Subcutaneous abdominal adipose tissue (tissue), 5 donors: Measurements from ENCODE around the gene CHAC1.

Experiments used
- H3K27ac ChIP-seq: one replicate; pipeline ENCODE4 v1.7.0; 2013; ENCODE audit warnings: low read depth, mild to moderate bottlenecking, inconsistent platforms, low read length, moderate library complexity
- H3K27me3 ChIP-seq, 5 donors: one replicate each; pipeline ENCODE4 v1.7.0; 2013; ENCODE audit warnings: low read length in 5 of 5, inconsistent platforms in 1 of 5; ENCODE audit not compliant: control insufficient read depth in 5 of 5, insufficient read depth in 4 of 5
- H3K36me3 ChIP-seq, 5 donors: one replicate each; pipeline ENCODE4 v1.7.0; 2013; ENCODE audit warnings: low read length in 5 of 5; ENCODE audit not compliant: control insufficient read depth in 5 of 5, insufficient read depth in 5 of 5
- H3K4me1 ChIP-seq, 5 donors: one replicate each; pipeline ENCODE4 v1.7.0; 2013; ENCODE audit warnings: low read length in 5 of 5, mild to moderate bottlenecking in 3 of 5, moderate library complexity in 1 of 5; ENCODE audit not compliant: control insufficient read depth in 5 of 5, insufficient read depth in 5 of 5
- H3K4me3 ChIP-seq, 5 donors: one replicate each; pipeline ENCODE4 v1.7.0; 2013; ENCODE audit warnings: low read length in 5 of 5, low read depth in 1 of 5
- H3K9ac ChIP-seq, 5 donors: one replicate each; pipeline ENCODE4 v1.7.0; 2013; ENCODE audit warnings: low read length in 5 of 5, mild to moderate bottlenecking in 4 of 5, moderate library complexity in 3 of 5
- H3K9me3 ChIP-seq, 5 donors: one replicate each; pipeline ENCODE4 v1.7.0; 2013; ENCODE audit warnings: low read length in 5 of 5; ENCODE audit not compliant: control insufficient read depth in 5 of 5
- donor health status: healthy.
- donor health status: healthy.
- donor health status: healthy.
- donor health status: healthy.
- donor health status: healthy.

Gene CHAC1, protein sequence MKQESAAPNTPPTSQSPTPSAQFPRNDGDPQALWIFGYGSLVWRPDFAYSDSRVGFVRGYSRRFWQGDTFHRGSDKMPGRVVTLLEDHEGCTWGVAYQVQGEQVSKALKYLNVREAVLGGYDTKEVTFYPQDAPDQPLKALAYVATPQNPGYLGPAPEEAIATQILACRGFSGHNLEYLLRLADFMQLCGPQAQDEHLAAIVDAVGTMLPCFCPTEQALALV

DNA sequence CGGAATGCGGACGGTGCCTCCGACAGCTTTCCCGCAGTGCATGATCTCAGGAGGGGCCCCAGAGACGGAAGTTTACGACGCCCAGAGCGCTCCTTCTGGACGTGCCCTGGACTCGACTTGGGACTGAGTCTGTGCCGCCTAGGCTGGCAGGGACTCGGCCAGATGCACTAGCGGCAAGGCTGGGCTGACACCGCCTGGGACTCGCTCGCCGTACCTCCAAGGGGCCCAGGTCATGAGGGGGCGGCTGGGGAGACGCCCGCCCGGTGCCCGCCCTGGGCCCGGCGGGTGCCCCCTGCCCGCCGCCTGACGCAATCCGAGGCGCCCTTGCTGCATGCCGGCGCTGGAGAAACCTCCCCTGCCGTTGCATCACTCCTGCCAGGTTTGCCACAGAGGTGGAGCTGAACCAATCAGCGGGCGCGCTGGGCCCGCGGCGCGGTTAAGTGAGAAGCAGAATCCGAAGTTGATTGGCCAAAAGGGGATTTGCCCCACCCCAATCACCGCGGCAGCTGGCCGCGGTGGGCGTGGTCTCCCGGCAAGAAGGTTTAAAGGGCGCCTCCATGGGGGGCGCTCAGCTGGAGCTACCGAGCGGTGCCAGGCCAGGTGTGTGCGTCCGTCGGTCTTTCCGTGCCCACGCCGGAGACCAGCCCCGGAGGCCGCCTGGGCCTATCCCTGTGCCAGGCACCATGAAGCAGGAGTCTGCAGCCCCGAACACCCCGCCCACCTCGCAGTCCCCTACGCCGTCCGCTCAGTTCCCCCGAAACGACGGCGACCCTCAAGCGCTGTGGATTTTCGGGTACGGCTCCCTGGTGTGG is at the start of gene CHAC1:
CHAC1 (plus strand) TSS at position 571 of the 812 bp plus-strand sequence; CDS start at position 684, 113 bp downstream.
- no peaks in the 10 kb centered on the region for H3K36me3 ChIP-seq
- H3K4me1 ChIP-seq, result peaks cover 0 to 68% (median 35%) of the 10 kb centered on the region in 5 donors
- no peaks in the 10 kb centered on the region for H3K9me3 ChIP-seq
- no peaks in the 10 kb centered on the region for H3K27me3 ChIP-seq
- peak within 1 kb of the TSS; percentile 63 to 78 (median 74) for H3K4me3 ChIP-seq
- peak within 1 kb of the TSS in 3 of 5 donors; percentile 45 to 71 (median 71) for H3K9ac ChIP-seq
- peak within 1 kb of the TSS; percentile 69 for H3K27ac ChIP-seq

DNA sequence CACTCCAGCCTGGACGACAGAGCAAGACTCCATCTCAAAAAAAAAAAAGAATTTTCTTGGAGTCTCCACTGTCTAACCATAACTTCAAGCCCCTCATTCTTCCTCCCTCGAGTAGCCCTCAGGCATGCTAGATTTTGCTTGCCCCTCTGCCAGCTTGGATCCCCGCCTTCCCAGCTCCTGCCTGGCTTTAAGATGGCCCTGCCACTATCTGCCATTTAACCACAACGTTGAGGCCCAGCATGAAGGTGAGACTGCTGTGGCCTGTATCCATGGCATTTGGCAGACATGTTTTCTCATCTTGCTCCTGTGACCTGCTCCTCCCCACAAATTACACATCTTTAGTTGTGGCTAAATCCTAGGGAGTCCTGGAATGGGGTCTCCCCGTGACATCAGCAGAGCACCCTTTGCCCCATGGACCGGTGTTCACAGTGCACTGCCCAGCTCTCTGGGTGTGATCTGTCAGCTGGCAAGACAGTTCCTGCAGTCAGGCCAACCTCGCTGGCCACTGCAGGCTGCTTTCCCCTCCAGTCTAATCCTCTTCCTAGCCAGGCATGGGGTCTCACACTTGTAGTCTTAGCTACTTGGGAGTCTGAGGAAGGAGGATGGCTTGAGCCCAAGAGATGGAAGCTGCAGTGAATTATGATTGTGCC is 48.6 kb upstream of the CHAC1 start:
- peaks cover 0 to 36% (median 31%) of the 10 kb centered on the region in 5 donors for H3K36me3 ChIP-seq
- no peak overlapping the region for H3K27ac ChIP-seq
- H3K27me3 ChIP-seq, result no peaks in the 10 kb centered on the region
- H3K9ac ChIP-seq, result no peak overlapping the region
- H3K4me3 ChIP-seq, result no peak overlapping the region
- H3K9me3 ChIP-seq, result no peaks in the 10 kb centered on the region
- peaks cover 12 to 60% (median 55%) of the 10 kb centered on the region in 5 donors for H3K4me1 ChIP-seq

DNA sequence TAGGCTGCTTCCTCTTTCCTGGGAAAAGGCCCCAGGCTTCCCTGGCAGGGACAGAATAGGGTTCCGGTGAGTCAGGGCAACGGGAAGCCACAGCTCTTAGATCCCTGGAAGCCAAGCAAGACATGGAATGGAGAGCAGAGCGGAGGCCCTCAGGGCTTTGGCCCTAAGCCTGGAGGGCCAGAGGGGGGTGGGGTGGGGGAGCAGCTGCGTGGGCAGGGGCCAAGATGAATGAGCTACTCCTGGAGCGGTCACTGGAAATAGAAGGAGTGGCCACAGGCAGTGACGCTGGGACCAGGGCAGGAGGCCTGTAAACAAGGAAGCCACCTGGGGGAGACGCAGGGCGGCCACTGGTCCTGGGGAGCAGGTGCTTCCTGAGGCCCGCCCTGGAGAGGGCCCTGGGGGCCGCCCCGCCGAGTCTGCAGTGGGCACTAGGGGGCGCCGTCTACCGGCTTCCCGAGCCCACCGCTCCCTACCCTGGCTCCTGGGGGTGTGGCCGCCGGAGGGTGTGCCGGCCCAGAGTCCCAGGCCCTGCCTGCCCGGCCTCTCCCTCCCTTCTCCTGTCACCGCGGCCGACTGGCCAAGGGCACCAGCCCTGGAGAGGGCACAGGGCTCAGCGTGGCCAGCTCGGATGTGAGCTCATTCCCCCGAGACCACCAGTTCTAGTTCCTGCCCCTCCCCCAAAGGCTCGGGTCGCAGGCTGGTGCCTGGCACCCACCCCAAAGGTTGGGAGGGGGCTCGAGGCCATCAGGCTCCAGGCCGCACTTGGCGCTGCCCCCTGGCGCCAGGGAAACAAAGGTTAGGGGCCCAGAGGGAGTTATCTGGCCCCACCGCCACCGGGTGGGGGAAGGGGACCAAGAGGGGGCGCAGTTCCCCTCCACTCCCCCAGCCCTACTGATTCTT is 46.9 kb upstream of the CHAC1 start:
- Histone ChIP-seq H3K9me3 (no peaks in the 10 kb centered on the region), H3K36me3 (peaks cover 0 to 21% (median 17%) of the 10 kb centered on the region in 5 donors), H3K27ac (peak overlapping the region; percentile 84), H3K4me3 (peak overlapping the region in 4 of 5 donors; percentile 58 to 71 (median 64)), H3K4me1 (peaks cover 12 to 75% (median 71%) of the 10 kb centered on the region in 5 donors), H3K9ac (peak overlapping the region; percentile 3 to 83 (median 71)), H3K27me3 (no peaks in the 10 kb centered on the region)

DNA sequence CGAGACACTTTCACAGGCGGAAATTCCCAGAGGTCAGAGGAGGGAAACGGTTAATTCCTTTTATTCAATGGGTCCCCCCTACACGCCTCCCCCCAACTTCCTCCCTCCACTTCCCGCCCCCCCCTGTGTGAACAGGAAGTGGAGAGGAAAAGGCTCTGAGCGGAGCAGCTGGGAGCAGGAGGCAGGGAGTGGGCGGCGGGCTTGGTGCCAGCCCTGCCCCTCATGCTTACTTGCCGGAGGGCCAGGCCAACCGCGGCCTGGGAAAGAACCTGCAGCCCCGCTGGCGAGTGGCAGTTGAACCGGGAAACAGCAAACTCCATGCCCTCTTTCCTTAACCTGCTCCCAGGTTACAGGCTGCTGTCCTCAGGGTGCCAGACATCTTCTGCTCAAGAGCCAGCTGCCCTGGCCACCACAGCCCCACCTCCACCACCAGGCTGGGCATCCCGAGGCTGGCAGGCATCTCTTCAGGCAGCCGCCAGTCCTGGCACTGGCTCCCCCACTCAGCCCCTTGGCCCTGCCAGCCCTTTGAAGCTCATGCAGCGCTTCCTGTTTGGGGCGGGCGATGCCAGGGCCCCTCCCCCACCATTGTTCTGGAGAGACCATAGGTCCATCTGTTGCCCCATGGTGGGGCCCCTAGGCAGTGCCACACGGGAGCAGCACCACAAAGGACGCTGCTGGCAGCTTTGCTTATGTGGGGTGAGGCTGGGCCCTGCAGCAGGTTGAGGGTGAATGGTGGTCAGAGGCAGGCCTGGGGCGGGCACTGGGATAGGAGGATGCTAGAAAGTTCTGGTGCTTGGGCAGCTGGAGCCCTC is 46.1 kb upstream of the CHAC1 start:
- peaks cover 12 to 76% (median 71%) of the 10 kb centered on the region in 5 donors for H3K4me1 ChIP-seq
- peak overlapping the region in 4 of 5 donors; percentile 65 to 83 (median 76) for H3K9ac ChIP-seq
- H3K4me3 ChIP-seq, result peak overlapping the region in 4 of 5 donors; percentile 58 to 71 (median 64)

DNA sequence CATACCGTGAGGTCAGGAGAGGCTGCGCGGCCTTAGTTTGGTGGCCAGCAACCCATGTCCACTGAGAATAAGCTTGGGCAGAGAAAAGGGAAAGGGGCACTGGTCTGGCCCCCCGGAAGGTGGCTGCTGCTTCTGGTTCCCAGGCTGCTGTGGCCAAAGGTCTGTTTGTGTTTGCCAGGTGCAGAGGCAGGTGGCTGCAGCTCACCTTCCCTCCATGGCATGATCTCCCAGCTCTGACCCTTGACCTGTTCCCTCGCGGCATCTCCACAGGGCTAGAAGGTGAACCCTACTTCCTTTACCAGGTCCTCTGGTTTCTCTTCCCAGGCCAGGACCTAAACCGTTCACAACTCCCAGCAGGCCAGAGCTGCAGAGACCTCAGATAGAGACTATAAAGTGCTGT is 45.2 kb upstream of the CHAC1 start:
- Histone ChIP-seq H3K27ac (peak overlapping the region; percentile 30), H3K4me3 (no peak overlapping the region), H3K4me1 (peaks cover 12 to 85% (median 66%) of the 10 kb centered on the region in 5 donors), H3K27me3 (no peaks in the 10 kb centered on the region), H3K9ac (peak overlapping the region in 1 of 5 donors; percentile 53), H3K9me3 (no peaks in the 10 kb centered on the region), H3K36me3 (peaks cover 0 to 11% (median 9%) of the 10 kb centered on the region in 5 donors)

More for the DNA sequence above, 46.1 kb upstream of the CHAC1 start:
- Histone ChIP-seq H3K27ac (peak overlapping the region; percentile 84), H3K9me3 (no peaks in the 10 kb centered on the region), H3K36me3 (peaks cover 0 to 20% (median 17%) of the 10 kb centered on the region in 5 donors), H3K27me3 (no peaks in the 10 kb centered on the region)

DNA sequence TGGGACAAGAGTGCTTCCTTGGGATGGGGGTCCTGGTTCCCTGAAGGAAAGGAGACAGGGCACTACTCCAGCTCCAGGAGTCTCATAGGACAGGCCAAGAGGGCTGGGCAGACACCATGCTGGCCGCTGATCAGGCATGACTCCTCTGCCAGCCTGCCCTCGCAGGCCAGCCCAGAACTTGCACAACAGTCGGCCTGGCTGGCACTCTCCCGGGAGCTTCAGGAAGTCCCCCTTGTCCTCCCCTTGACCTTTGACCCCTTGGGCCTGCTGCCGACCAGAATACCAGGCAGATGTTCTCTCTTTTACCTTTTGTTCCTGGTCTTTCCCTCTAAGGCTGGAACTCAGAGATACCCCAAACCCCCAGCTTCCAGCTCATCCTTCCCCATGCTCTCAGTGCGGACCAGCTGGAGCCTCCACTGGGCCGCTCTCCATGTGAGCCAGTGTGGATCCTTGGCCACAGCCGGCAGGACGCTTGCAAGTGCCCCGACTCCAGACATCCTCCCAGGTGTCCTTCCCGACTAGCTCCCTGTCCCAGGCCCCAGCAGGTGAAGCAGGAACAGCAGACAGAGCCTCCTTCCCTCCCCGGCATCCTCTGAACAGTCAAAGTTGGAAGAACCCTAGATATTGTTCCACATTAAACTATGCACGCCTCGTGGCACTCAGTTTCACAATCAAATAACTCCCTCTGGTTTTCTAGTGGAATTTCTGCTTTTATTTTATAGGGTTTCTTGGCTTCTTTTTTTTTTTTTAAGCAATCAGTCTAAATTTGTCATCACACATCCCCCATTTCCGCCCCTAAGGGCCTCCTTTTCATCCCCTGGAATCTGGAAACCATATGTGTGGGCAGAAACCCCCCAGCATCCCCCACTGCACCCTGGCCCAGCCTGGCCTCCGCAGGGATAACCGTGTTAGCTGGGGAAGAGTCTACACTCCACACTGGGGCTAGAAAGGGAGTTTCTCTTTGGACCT is 43.3 kb upstream of the CHAC1 start:
- H3K9ac ChIP-seq, result peak overlapping the region in 1 of 5 donors; percentile 73
- H3K4me1 ChIP-seq, result peaks cover 14 to 82% (median 60%) of the 10 kb centered on the region in 5 donors
- no peaks in the 10 kb centered on the region for H3K27me3 ChIP-seq
- H3K4me3 ChIP-seq, result no peak overlapping the region
- H3K36me3 ChIP-seq, result no peaks in the 10 kb centered on the region
- no peaks in the 10 kb centered on the region for H3K9me3 ChIP-seq
- peak overlapping the region; percentile 96 for H3K27ac ChIP-seq

DNA sequence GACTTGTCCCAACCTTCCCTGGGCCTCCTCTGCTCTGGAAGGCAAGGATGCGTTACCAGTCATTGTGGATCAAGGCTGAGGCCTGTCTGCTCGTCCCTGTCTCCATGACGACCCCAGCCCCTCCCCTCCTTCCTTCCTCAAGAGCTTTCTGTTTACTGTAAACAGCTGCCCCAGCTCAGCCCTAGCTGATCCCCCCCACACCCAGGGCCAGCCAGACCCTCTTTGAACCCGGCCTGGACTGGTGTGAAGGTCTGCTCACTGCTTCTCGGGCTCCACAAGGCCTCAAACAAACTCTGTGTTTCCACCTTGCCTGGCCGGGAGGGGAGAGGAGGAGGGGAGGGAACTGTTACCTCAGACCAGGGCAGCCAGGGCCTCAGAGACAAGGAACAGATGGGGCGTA is 42.1 kb upstream of the CHAC1 start:
- Histone ChIP-seq H3K27ac (no peak overlapping the region), H3K36me3 (no peaks in the 10 kb centered on the region), H3K9me3 (no peaks in the 10 kb centered on the region), H3K27me3 (no peaks in the 10 kb centered on the region), H3K4me1 (peaks cover 10 to 85% (median 50%) of the 10 kb centered on the region in 5 donors), H3K4me3 (no peak overlapping the region), H3K9ac (no peak overlapping the region)

DNA sequence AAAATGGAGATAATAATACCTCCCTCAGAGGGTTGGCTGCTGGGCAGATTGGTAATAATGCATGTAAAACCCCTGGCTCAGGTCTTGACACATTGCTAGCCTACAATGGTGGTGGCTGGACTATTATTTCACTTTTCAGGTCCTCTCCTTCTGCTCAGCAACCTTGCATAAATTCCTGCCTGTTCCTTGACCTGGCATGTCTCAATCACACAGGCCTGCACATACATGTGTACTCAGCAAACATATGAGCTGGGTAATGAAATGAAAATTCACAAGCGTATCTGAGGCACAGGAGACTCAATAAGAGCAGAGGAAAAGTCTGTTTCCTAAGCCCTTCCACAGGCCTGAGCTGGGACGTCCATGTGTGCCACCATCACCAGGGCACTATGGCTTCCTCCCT is 41.6 kb upstream of the CHAC1 start:
- Histone ChIP-seq H3K9me3 (no peaks in the 10 kb centered on the region), H3K4me3 (no peak overlapping the region), H3K27ac (no peak overlapping the region), H3K27me3 (no peaks in the 10 kb centered on the region), H3K4me1 (peaks cover 10 to 84% (median 45%) of the 10 kb centered on the region in 5 donors), H3K9ac (no peak overlapping the region), H3K36me3 (no peaks in the 10 kb centered on the region)
